Astrocyte of the cerebellum (primary cell): ENCODE data around the gene LNX1.
"Not testable (repeated sequence)": the region's sequence is repeated elsewhere in the genome, so short reads cannot be mapped to it uniquely, and the experiment has no call there.

Experiments
- DNase-seq: peaks from one replicate; pipeline ENCODE4 v3.0.0-alpha.2; 2011; ENCODE audit warnings: low read depth
- H3K4me3 ChIP-seq: 2 replicates; pipeline ENCODE4 v1.5.1; 2011; ENCODE audit warnings: mild to moderate bottlenecking, low read depth, low read length, moderate library complexity
- CTCF ChIP-seq: IDR thresholded peaks from 2 replicates; pipeline ENCODE4 v1.5.1; 2012; ENCODE audit warnings: low read length, low read depth, moderate library complexity, mild to moderate bottlenecking; ENCODE audit errors: missing control alignments
- in situ Hi-C: cut with HindIII; loops from 2 replicates; pipeline ENCODE4 v1.10.0; 2017; ENCODE audit warnings: low sequenced_read_pairs

LNX1 gene

GRCh38 chr4:53431052-53431451, 160.2 kb downstream of the LNX1 start:
- in situ Hi-C loops = no loop called here
- no peak overlapping the region for H3K4me3 ChIP-seq
- no peak for TF ChIP-seq CTCF
- no peak for DNase-seq

GRCh38 chr4:53427366-53427765, 163.9 kb downstream of the LNX1 start:
- no peak for DNase-seq
- in situ Hi-C loops = no loop called here
- TF ChIP-seq CTCF = no peak
- H3K4me3 ChIP-seq = no peak overlapping the region

- H3K4me3 ChIP-seq = no peak overlapping the region
- no peak for DNase-seq
- TF ChIP-seq CTCF = no peak
- in situ Hi-C loops = no loop called here
Observed at GRCh38 chr4:53424280-53424679, 167.0 kb downstream of the LNX1 start.

GRCh38 chr4:53422367-53422766, 168.9 kb downstream of the LNX1 start:
- TF ChIP-seq CTCF = no peak
- no peak for DNase-seq
- in situ Hi-C loops = no loop called here
- no peak overlapping the region for H3K4me3 ChIP-seq

GRCh38 chr4:53421791-53422190, 169.5 kb downstream of the LNX1 start:
- no peak overlapping the region for H3K4me3 ChIP-seq
- no peak for TF ChIP-seq CTCF
- DNase-seq = no peak
- in situ Hi-C loops = no loop called here

- TF ChIP-seq CTCF = no peak
- in situ Hi-C loops = no loop called here
- DNase-seq = no peak
- H3K4me3 ChIP-seq = no peak overlapping the region
Observed at GRCh38 chr4:53419208-53419607, 172.1 kb downstream of the LNX1 start.

- in situ Hi-C loops, H3K4me3 ChIP-seq, DNase-seq: not testable (repeated sequence)
Observed at GRCh38 chr4:53409479-53409878, 181.8 kb downstream of the LNX1 start.
